Measurements from ENCODE around the gene DPM3. TPM values are rescaled to one million over a fixed set of nuclear protein-coding genes. Genes with fewer than 3 reads are reported as not detected.

Gene DPM3
- total RNA-seq, 6 experiments from 2014 or later, result 66.2 to 110 (median 86.2) TPM

- H3K36me3 Mint-ChIP-seq (ENCODE audit: low read depth), result peaks cover 5% of the 10 kb centered on the region; the same call in 1 of the 2 replicates
- no peak overlapping the region for H3K4me3 Mint-ChIP-seq
- H3K27me3 Mint-ChIP-seq (ENCODE audit: insufficient read depth), result peaks cover 1% of the 10 kb centered on the region; the same call in 1 of the 2 replicates
- H3K27ac Mint-ChIP-seq, result no peak overlapping the region
- H3K9me3 Mint-ChIP-seq, result no peaks in the 10 kb centered on the region
- TF ChIP-seq CTCF (IDR thresholded peaks at IDR 0.05), result no peak
- no peak for DNase-seq
- peaks cover 25% of the 10 kb centered on the region for H3K4me1 Mint-ChIP-seq (ENCODE audit: low read depth)
Measured at GRCh38 chr1:155177192-155177917, 37.0 kb upstream of the DPM3 start.

- Mint-ChIP-seq H3K9me3 (no peaks in the 10 kb centered on the region), H3K27me3 (ENCODE audit: insufficient read depth) (peaks cover 2% of the 10 kb centered on the region; the same call in 1 of the 2 replicates), H3K4me1 (ENCODE audit: low read depth) (peaks cover 33% of the 10 kb centered on the region), H3K27ac (no peak overlapping the region), H3K36me3 (ENCODE audit: low read depth) (peaks cover 11% of the 10 kb centered on the region), H3K4me3 (no peak overlapping the region)
- TF ChIP-seq CTCF (IDR thresholded peaks at IDR 0.05), result peak; percentile 97
- DNase-seq, result peak; percentile 60
Measured at GRCh38 chr1:155176544-155177071, 36.3 kb upstream of the DPM3 start.

- H3K4me1 Mint-ChIP-seq (ENCODE audit: low read depth), result peaks cover 34% of the 10 kb centered on the region
Measured at GRCh38 chr1:155175927-155176371, 35.6 kb upstream of the DPM3 start.

GRCh38 chr1:155175281-155175926, 35.1 kb upstream of the DPM3 start:
- peaks cover 2% of the 10 kb centered on the region; the same call in 1 of the 2 replicates for H3K27me3 Mint-ChIP-seq (ENCODE audit: insufficient read depth)

More at GRCh38 chr1:155175927-155176371, 35.6 kb upstream of the DPM3 start:
- peaks cover 2% of the 10 kb centered on the region; the same call in 1 of the 2 replicates for H3K27me3 Mint-ChIP-seq (ENCODE audit: insufficient read depth)
- no peak for DNase-seq
- H3K27ac Mint-ChIP-seq, result no peak overlapping the region
- no peak for TF ChIP-seq CTCF (IDR thresholded peaks at IDR 0.05)
- no peak overlapping the region for H3K4me3 Mint-ChIP-seq
- H3K9me3 Mint-ChIP-seq, result no peaks in the 10 kb centered on the region
- H3K36me3 Mint-ChIP-seq (ENCODE audit: low read depth), result peaks cover 11% of the 10 kb centered on the region

More at GRCh38 chr1:155175281-155175926, 35.1 kb upstream of the DPM3 start:
- Mint-ChIP-seq H3K4me1 (ENCODE audit: low read depth) (peaks cover 34% of the 10 kb centered on the region), H3K36me3 (ENCODE audit: low read depth) (peaks cover 11% of the 10 kb centered on the region), H3K4me3 (peak overlapping the region; percentile 93), H3K27ac (no peak overlapping the region), H3K9me3 (no peaks in the 10 kb centered on the region)
- TF ChIP-seq CTCF (IDR thresholded peaks at IDR 0.05), result no peak
- no peak for DNase-seq

Measured in HFFc6 (cell line).